HG02943 (cell line): ENCODE measurements around the gene CELF2.
A peak's percentile ranks its signal among the peaks of the same experiment; 100 is the strongest.

Experiments used
- ATAC-seq: cut with Tn5 transposase; IDR thresholded peaks from one replicate; pipeline ENCODE4 v1.9.1; 2021; ENCODE audit warnings: mild to moderate bottlenecking, low read depth, moderate library complexity; ENCODE audit not compliant: unreplicated experiment

CELF2 gene

DNA sequence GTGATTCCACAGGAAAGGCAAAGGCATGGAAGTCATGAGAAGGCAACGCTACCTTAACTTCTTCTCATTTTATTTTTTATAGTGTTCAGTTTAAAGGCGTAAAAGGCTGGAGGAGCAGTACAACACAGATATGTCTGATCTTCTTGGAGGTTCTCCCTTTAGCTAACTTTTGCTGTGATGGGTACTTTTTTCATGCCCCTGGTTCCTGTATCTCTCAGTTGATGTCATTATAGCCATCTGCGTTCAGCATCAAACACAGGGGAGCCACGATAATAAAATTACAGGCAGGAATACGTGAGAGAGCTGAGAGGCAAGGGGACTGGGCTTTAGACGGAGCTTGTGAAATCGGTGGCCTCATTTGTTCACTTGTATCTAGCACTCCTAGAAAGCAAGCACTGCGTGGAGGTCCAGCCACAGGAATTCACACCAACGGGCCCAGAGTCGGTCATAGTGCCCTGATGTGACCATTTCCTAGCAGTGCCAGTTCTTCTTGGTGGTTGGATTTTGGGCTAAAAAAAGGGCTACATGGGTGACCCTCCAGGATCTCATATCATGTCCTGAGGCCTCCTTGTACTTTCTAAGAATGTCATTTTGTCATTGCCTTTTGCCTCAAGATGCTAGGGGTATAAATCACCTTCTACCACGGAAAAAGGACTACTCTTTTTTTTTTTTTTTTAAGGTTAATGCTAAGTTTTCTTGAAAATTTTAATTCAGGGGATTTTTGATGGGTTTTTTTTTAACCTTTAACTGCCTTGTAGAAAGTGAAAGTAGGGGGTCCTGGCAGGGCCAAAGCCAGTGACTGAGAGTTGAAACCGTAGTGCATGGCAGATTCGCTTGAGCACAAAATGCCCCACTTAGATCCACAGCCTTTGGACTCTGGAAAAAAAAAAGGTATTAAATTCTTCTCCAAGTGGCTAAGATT is 191.5 kb downstream of the CELF2 start:
- peak; percentile 57 for ATAC-seq

DNA sequence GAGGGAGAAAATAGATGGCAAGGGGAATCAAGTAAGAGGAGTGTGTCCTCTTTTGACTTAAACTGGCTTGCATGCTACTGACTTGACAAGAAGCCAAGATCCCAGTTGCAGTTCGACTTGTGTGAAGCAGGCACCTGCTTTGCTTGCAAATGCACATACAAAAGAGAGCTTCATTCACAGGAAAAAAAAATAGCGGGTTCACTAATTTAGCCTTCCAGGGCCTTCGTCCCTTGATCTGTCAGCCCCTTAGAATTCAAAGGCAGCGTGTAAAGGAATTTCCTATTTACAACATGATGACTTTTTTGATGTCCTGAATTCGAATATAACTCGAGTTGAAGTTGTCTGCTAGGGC is 192.1 kb downstream of the CELF2 start:
- peak; percentile 34 for ATAC-seq

DNA sequence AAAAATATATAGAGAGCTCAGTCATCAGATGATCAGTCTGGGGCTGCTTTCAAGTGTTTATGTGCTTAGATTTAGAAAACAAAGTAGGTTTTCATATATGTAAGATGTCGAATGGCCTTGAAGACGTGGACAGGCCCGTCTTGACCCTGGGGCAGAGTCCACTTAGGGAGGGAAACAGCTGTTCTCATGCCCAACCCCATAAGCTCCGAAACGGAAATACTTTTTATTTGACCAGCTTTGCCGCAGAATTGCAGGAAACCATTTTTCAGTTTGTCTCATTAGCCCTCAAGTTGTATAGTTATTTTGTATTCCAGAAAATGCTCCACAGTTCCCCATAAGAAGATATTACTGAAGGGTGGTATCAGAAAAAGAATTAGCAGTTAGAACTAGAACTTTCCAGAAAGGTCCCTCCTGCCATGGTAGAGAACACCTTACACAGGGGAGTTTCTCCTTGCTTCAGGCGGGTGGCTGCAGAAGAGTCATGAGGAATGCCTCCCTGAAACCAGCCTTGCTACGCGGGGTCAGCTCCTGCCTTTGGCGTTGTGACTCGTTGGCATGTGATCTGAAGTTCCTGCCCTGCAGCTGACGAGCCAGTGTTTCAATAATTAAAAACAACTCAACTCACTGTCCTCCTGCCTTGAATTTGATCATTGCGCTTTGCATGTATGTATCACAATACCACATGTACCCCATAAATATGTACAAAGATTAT is 192.7 kb downstream of the CELF2 start:
- peak; percentile 23 for ATAC-seq

DNA sequence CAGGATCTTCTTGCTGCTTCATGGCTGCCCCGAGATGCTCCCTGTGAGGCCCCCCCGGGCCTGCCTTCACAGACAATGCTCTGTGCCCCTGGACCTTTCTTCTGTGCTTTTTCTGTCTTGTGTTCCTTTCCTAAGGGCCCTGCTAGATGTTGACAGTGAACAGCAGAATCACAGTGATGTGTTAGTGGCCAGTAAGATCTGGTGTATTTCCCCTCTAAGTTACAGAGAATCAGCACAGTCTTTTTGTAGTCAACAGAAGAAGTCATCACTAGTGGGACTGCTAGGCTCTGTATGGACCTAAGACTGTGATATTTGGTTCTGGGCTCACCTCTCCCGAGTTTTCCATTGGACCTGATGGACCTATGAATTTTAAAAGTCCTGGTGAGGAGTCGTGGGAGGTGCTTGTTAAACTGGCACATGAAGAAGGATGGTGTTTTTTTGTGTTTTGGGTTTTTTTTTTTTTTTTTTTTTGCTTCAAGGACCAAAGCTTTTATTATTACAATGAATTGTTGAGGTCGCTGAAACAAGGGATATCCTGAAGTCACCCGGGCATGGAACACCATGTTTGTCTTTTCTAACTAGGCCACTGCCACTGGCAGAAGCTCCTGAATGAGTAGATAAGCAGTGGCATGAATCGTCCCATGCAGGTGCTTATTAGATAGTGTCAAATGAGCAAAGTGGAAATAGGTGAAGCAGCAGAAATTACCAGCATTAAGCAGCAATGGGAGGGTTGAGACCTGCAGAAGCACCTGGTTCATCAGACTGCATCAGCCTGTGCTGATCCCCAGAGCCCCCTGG is 194.8 kb downstream of the CELF2 start:
- no peak for ATAC-seq

DNA sequence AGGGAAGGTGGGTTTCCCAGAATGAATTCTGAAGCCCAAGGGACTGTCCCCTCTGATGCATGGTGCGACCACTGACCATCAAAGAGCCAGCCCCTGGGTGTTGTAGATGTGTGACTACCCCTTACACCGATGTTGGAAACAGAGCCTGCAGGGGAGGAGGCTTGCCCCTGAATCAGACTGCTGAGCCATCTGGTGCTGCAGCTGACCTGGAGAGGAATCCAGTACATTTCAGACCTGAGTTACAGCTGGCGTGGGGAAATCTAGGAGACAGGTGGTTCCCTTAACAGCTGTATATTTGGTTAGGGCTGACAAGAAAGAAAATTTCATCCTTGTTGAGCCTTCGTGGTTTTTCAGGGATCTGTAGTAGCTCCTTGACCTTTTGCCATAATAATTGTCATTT is 195.5 kb downstream of the CELF2 start:
- ATAC-seq = no peak

DNA sequence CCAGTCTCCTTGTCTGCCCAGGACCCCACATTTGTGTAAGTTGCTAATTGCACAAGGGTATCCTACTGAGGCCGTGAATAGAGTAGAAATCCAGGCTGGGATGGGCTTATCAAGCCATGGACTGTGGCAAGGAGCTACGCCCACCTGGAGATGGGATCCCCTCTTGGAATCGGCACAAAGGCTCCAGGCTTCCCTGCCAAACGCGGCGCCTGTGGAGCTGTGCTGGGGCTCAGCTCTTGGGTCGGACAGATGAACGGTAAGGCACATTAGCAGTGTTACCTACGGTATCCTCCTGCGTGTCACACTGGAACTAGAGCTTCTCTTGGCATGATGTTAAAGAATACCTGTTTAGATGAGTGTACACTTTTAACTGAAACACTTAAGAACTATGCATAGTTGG is 196.7 kb downstream of the CELF2 start:
- no peak for ATAC-seq

DNA sequence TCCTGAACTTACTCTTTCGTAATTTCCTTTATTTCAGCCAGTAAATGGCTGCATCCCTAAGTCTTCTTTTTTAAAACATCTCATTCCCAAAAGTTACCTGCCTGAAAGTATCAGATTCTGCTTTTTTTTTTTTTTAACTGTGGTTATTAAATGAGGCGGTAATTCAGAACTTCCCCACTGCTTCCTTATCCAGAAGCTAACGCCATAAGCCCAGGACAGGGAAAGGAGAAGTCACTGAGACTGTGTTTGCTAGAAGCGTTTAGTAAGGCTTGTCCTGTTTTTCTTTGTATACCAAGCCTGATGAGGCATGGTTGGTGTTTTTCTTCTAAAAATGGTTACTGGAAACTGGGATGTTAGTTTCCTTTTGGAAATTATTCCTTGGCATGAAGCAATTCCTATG is 197.8 kb downstream of the CELF2 start:
- no peak for ATAC-seq

DNA sequence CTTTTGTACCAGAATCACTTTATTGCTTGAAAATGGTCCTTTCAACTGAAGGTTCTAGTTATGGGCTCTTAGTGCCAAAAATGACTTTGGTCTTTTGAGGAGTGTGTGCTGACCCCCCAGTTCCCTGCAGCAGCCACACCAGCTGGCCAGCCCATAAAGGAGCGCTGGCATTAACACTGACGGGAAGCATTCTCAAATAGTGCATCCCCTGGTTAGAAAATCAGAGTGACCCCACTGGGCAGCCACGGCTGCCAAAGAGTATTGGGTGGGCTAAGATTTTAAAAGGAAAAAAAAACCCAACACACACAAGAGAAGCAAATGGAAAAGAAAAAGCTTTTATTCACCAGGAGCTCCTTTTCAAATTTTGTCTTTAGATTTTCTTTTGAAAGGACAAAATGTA is 199.8 kb downstream of the CELF2 start:
- no peak for ATAC-seq

DNA sequence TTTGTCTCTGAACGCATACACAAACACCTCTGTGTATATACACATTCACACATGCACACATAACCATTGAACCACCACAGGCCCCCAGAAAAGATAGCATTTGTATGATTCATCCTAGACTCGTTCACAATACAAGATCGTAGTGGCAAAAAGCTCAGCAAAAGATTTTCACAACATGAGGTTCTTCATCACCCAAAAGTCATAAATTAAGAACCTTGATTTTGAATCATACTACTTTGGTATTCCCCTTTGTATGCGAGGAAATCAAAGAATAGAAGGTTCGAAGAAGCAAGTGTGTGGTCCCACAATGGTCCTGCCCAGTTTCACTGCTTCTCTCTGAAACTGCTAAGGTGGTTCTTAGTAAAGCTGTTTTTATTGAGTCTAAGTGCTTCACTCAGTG is 200.7 kb downstream of the CELF2 start:
- no peak for ATAC-seq

DNA sequence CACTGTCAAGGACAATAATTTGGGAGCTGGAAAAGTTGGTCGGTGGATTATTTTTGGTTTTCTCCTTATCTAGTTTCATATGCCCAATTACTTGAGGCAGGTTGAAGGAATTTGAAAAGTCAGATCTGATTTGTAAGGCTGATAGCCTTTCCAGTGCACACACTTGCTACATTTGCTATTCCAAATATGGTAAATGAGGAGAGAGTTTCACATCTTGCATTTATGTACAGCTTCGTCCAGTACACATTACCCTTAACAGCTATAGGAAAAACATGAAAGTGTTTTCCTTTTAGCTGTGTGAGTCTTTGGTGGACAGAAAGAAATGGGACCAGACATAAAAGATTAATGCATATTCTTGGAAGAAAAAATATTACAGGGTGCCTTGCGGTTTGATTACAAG is 201.8 kb downstream of the CELF2 start:
- no peak for ATAC-seq

DNA sequence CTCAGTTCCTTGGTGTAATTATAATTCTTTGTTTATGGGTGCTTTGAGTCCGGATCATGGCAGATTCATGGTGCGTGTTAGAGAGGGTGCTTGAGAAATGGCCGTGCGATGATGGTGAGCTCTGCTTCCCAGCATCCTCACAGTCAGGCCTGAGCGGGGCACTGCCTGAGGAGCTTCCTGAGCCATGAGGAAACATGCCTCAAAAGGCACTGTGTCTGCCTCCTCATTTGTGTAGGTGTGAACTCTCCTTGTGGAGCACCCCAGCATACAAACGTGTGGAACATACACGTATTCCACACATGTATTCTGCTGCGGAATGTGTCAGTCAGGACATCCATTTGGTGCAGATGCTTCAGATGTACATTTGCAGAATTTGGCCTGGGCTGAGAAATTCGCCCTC is 205.4 kb downstream of the CELF2 start:
- no peak for ATAC-seq

DNA sequence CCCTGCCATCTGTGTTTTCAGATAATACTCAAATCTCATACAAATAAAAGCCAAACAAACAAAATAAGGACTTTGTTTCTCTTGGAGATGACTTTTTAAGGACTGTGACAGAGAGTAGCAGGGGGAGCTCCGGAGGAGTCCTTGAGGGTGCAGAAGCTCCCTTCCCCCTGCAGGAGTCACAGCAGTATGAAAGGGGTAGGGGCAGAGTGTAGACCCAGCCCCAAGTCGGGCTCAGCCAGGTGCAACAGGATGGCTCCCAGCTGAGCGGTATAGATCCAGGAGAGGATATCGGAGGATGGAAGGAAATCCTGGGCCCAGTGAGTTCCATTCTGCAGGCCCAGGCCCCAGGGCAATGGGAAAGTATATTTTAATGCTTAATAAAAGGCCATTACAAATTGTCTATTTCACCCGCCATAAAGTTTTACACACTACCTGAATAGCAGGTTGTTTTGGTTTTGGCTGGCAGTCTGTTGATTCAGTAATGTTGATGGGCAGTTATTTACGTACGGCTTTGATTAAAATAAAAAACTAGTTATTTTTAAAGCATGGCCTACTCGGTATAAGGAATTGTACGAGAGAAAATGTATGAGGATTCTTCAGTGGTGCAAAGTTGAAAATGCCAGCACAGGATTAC is 206.0 kb downstream of the CELF2 start:
- ATAC-seq = no peak

DNA sequence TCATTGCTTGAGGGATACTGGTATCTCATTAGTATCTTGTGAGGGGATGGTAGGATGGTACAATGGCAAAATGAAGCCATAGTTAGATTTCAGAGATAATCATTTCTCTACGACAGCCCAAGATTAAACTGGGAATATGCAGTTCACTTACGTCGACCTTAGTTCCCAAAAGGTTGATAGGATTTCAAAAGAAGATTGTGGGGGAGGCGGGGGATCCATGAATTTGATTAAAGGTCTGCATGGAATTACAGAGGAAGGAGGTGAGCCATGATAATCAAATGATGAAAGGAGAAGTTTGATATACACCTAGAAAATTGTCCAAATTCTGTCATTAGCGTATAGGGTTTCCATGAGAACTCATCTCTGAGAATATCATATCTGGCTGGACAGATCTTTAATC is 206.6 kb downstream of the CELF2 start:
- ATAC-seq = no peak

DNA sequence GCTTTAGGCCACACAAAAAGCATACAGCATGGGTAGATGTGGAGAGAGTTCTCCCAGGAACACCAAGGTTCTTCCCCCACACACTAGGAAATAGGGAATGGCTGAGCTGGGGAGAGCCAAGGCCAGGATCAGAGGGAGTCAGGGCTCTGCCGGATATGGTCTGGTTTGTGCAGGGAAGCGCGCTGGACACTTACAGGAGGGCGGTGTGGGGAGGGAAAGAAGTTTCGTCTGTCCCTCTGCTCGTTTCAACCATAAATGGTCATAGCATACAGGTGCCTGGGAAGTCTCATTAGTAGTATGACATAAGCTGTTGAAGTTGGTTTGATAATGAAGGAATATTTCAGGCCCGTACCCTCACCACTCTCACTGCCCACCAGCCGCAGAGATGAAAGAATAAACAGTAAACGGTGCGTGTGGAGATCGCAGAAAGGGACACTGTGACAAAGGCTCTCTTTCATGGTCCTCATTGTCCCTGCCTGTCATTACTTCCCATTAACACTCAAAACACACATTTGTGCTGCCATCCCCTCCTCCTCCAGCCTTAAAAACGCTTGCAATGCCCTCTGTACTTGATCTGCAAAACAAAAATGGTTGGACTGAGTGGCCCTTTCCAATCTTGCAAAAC is 207.2 kb downstream of the CELF2 start:
- ATAC-seq = no peak

DNA sequence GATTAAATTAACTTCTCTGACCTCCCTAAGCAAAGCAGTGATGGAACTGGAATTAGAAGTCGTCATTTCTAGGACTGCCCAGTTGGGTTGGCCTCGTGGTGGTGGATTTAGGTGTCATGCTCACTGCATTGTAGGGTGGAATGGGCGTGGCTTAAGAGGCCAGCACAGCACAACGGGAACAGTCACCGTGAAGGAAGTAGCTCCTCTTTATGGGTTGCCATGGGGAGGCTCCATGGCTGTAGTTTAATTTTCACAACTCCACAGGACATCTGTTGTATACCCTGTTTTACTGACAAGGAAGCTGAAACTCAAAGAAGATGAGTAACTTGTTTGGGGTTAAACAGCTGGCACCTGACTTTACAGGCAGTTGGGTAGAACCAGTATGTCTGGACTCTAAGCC is 208.3 kb downstream of the CELF2 start:
- ATAC-seq = peak; percentile 46

DNA sequence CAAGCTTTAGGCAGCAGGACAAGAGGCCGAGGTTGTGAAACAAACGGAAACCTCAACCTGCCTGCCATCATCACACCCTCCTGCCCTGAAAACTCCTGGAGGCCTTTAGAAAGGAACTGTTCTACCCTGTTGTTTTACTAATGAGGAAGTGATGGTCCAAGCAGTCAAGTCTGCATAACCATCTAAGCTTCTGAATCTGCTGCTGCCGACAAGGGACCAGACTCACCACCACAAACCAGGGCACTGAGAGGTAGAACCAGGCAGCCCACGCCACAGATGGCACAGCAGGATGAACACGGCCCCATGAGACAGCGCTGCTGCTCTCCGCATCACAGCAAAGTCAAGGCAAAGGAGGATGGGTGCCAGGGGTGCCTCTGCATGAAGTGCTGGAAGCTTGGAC is 209.4 kb downstream of the CELF2 start:
- peak; percentile 64 for ATAC-seq

DNA sequence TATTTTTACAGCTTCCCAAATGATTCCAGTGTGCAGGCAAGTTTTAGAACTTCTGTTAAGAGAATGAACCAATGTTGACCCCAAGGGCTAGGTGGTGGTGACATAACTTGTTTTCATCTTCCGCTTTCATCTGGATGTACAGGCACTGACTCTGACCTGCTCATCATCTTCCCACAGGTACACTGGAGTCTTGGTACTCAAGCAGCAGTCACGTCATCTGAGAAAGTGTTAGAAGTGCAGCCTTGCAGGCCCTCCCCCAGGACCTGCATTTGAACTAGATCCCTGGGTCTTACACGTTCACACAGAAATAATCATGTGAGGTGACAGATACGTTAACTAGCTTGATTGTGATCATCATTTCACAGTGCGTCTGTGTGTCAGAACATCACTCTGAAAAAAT is 212.2 kb downstream of the CELF2 start:
- no peak for ATAC-seq

DNA sequence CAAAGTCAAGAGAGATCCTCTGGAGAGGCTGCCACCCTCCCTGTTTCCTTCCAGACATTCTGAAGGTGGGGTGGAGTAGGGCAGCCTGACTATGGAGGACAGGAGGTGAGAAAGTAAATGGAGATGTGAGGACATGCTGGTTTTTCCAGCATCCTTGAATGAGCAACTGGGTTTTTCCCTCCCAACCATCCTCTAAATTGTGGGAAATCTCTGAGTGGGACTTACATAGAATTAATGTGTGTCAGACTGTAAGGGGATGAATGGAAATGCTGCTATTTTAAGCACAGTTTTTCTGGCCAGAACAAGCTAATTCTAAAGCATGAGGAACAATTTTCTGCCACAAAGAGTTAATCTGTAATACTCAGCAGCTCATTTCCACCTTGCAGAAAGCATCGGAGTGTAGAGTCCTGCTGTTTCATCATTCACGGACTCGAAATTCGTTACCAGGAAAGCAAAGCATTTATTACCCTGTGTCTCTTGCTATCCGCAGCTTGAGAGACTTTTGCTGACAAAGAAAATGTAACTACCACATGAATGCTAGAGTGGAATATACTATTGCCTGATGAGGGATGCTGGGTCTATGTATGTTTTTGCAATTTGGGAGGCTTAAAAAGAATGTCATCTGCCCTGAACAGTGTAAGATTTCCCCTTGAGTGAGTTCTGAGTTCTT is 213.0 kb downstream of the CELF2 start:
- no peak for ATAC-seq

DNA sequence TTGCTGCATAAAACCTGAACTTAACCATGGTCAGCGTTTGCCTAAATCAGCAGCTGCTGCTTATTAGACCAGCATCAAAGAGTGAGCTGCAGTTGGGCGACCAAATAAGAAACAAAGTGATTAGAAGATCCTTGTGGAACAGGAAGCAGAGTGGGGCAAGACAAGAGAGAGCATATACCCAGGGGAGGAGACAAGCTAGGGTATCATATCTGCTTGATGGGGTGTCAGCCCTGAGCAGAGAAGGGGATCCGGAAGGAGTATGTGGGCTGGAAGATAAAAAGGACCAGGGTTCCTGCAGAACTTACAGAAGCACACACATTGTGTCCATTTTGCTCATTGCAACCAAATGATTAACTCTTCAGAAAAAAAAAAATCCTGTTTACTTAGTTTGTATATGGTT is 213.6 kb downstream of the CELF2 start:
- no peak for ATAC-seq
